Transverse colon (tissue), 4 donors: ENCODE results near the gene GMPPA. TPM values are rescaled to one million over a fixed set of nuclear protein-coding genes. Genes with fewer than 3 reads are reported as not detected.

Experiments used
- DNase-seq: peaks from one replicate; pipeline ENCODE4 v3.0.0-alpha.2; 2019
- H3K27ac ChIP-seq, 4 donors: fragments of 200-600 bp; sonication (generic); 2 replicates each; pipeline ENCODE4 v1.5.1; 2016 to 2018; ENCODE audit warnings: inconsistent platforms in 4 of 4
- H3K27me3 ChIP-seq: fragments of 200-600 bp; sonication (generic); 2 replicates; pipeline ENCODE4 v1.5.1; 2017; ENCODE audit warnings: inconsistent platforms
- H3K36me3 ChIP-seq, 4 donors: fragments of 200-600 bp; sonication (generic); 2 replicates each; pipeline ENCODE4 v1.5.1; 2017 to 2019; ENCODE audit warnings: inconsistent platforms in 4 of 4
- H3K4me1 ChIP-seq, 4 donors: fragments of 200-600 bp; sonication (generic); 2 replicates each; pipeline ENCODE4 v1.5.1; 2017 to 2020; ENCODE audit warnings: inconsistent platforms in 4 of 4
- H3K4me3 ChIP-seq, 4 donors: fragments of 200-600 bp; sonication (generic); 1 replicate in 1 of 4; 2 replicates in 3 of 4; pipeline versions ENCODE4 v1.5.1 to v1.6.1; 2017 to 2019; ENCODE audit warnings: inconsistent platforms in 4 of 4
- H3K9me3 ChIP-seq, 2 donors: fragments of 200-600 bp; sonication (generic); 2 replicates each; pipeline ENCODE4 v1.5.1; 2017 to 2019; ENCODE audit warnings: inconsistent platforms in 2 of 2
- CTCF ChIP-seq, 5 experiments: fragments of 200-600 bp in 3 of 5; fragments of 450-650 bp in 2 of 5; sonication (generic) in 3 of 5; IDR thresholded peaks; 1 replicate in 2 of 5; 2 replicates in 3 of 5; pipeline ENCODE4 v1.5.1; 2016 to 2017; ENCODE audit warnings: antibody characterized with exemption in 5 of 5, inconsistent platforms in 3 of 5, mild to moderate bottlenecking in 2 of 5, moderate library complexity in 1 of 5
- EP300 ChIP-seq: sonication (generic); formaldehyde crosslinking; IDR thresholded peaks from one replicate; pipeline ENCODE4 v1.6.1; 2017; ENCODE audit warnings: antibody characterized with exemption, low read depth
- POLR2A ChIP-seq: fragments of 450-650 bp; IDR thresholded peaks from one replicate; pipeline ENCODE4 v1.6.1; 2016; ENCODE audit warnings: antibody characterized with exemption, mild to moderate bottlenecking, moderate library complexity
- POLR2AphosphoS5 ChIP-seq, 3 donors: sonication (generic); formaldehyde crosslinking; IDR thresholded peaks; one replicate each; pipeline ENCODE4 v1.6.1; 2016; ENCODE audit warnings: antibody characterized with exemption in 3 of 3
- WGBS, 2 donors: methylation state at CpG; one replicate each; pipeline ENCODE4 v1.1.5; 2018; ENCODE audit warnings: low coverage in 1 of 2; 5-methylcytosine and 5-hydroxymethylcytosine counted together
- in situ Hi-C, 4 donors: fragments of 200-750 bp; cut with MboI; loops; one replicate each; pipeline versions ENCODE4 v1.15.0 to v1.15.1; 2017; ENCODE audit warnings: low sequenced_read_pairs in 3 of 4, low pct_ligation_motif_present in 1 of 4, low pct_unique_long_range_greater_than_20kb in 1 of 4
- intact Hi-C: fragments of 100-400 bp; cut with DNase I; formaldehyde crosslinking; loops from one replicate; pipeline ENCODE4 v1.15.1; 2023; ENCODE audit warnings: low total_unique reads
- total RNA-seq, 4 donors: library from RNA; depleted of rRNA; stranded (reverse); fragments of >200 nt; gene quantifications; one replicate each; pipeline ENCODE4 v1.1.0, GENCODE V29; 2016

GMPPA gene
- total RNA-seq, 4 donors from 2014 or later = 25.1 to 41.1 (median 36.4) TPM

GRCh38 chr2:219478916-219479315, 19.8 kb upstream of the GMPPA start:
- Histone ChIP-seq H3K4me3 (no peak overlapping the region), H3K36me3 (no peaks in the 10 kb centered on the region), H3K9me3 (no peaks in the 10 kb centered on the region), H3K4me1 (peaks cover 0 to 16% (median 11%) of the 10 kb centered on the region in 4 donors), H3K27me3 (peaks cover 24% of the 10 kb centered on the region), H3K27ac (no peak overlapping the region)
- 71% methylated on average over 8 of the region's 8 CpGs; no CpG with 5 or more reads in 1 of the 2 donors for WGBS, 2 donors
- in situ Hi-C loops = loop anchor here in 3 of 4 donors (10.0 kb wide), 1 partner anchor 46 kb away; no protein-coding TSS in a partner anchor
- no peak for TF ChIP-seq CTCF (IDR thresholded peaks at IDR 0.05)
- TF ChIP-seq POLR2AphosphoS5 (IDR thresholded peaks at IDR 0.05) = no peak
- TF ChIP-seq EP300 = no peak
- TF ChIP-seq POLR2A = no peak
- intact Hi-C loops = loop anchor here (5.0 kb wide), 1 partner anchor 53 kb away; no protein-coding TSS in a partner anchor
- DNase-seq = no peak

GRCh38 chr2:219480004-219480403, 18.7 kb upstream of the GMPPA start:
- H3K36me3 ChIP-seq = no peaks in the 10 kb centered on the region
- no peak overlapping the region for H3K27ac ChIP-seq
- no peak overlapping the region for H3K4me3 ChIP-seq
- H3K4me1 ChIP-seq = peaks cover 0 to 27% (median 22%) of the 10 kb centered on the region in 4 donors
- no peak for DNase-seq
- in situ Hi-C loops (no loop called here), intact Hi-C loops (no loop called here)
- peaks cover 35% of the 10 kb centered on the region for H3K27me3 ChIP-seq
- 93% methylated on average over 5 of the region's 8 CpGs; no CpG with 5 or more reads in 1 of the 2 donors for WGBS, 2 donors
- no peaks in the 10 kb centered on the region for H3K9me3 ChIP-seq
- TF ChIP-seq POLR2A (no peak), CTCF (IDR thresholded peaks at IDR 0.05) (no peak), EP300 (no peak), POLR2AphosphoS5 (IDR thresholded peaks at IDR 0.05) (no peak)

- Histone ChIP-seq H3K27me3 (peaks cover 55% of the 10 kb centered on the region), H3K4me3 (no peak overlapping the region), H3K27ac (peak overlapping the region; percentile 18 to 44 (median 33)), H3K36me3 (no peaks in the 10 kb centered on the region), H3K4me1 (peaks cover 0 to 19% (median 18%) of the 10 kb centered on the region in 4 donors), H3K9me3 (no peaks in the 10 kb centered on the region)
- no peak for DNase-seq
- 70 to 82% methylated on average over 3 to 12 of the region's 17 CpGs for WGBS, 2 donors
- in situ Hi-C loops = no loop called here
- TF ChIP-seq POLR2A (no peak), EP300 (no peak), CTCF (IDR thresholded peaks at IDR 0.05) (no peak), POLR2AphosphoS5 (IDR thresholded peaks at IDR 0.05) (no peak)
- intact Hi-C loops = no loop called here
Observed at GRCh38 chr2:219482674-219483405, 15.9 kb upstream of the GMPPA start.

GRCh38 chr2:219483451-219484342, 15.0 kb upstream of the GMPPA start:
- Histone ChIP-seq H3K36me3 (no peaks in the 10 kb centered on the region), H3K4me1 (peaks cover 0 to 19% (median 18%) of the 10 kb centered on the region in 4 donors), H3K9me3 (no peaks in the 10 kb centered on the region), H3K27ac (peak overlapping the region; percentile 18 to 44 (median 33)), H3K27me3 (peaks cover 56% of the 10 kb centered on the region), H3K4me3 (peak overlapping the region in 2 of 4 donors; percentile 5 to 38)
- no peak for TF ChIP-seq CTCF (IDR thresholded peaks at IDR 0.05)
- TF ChIP-seq EP300 = no peak
- no peak for TF ChIP-seq POLR2A
- no peak for TF ChIP-seq POLR2AphosphoS5 (IDR thresholded peaks at IDR 0.05)
- intact Hi-C loops = no loop called here
- in situ Hi-C loops = no loop called here
- WGBS, 2 donors = 26% methylated on average over 28 of the region's 58 CpGs; no CpG with 5 or more reads in 1 of the 2 donors
- no peak for DNase-seq
